ENCODE data around the gene PLCB2.

PLCB2 gene

GRCh38 chr15:40241269-40242212, 66.2 kb downstream of the PLCB2 start:
- no peak for DNase-seq
- no peak overlapping the region for H3K4me3 ChIP-seq (ENCODE audit: low read depth, low read length)
- H3K9me3 ChIP-seq (ENCODE audit: severe bottlenecking) = no peaks in the 10 kb centered on the region
- no peaks in the 10 kb centered on the region for H3K27me3 ChIP-seq (ENCODE audit: insufficient read depth, low read depth, severe bottlenecking)
- no peak overlapping the region for H3K27ac ChIP-seq
- H3K36me3 ChIP-seq = no peaks in the 10 kb centered on the region
- TF ChIP-seq CTCF (IDR thresholded peaks at IDR 0.05; ENCODE audit: low read depth, low read length) = no peak

- Histone ChIP-seq H3K36me3 (no peaks in the 10 kb centered on the region), H3K9me3 (ENCODE audit: severe bottlenecking) (no peaks in the 10 kb centered on the region), H3K27ac (no peak overlapping the region), H3K4me3 (ENCODE audit: low read depth, low read length) (no peak overlapping the region), H3K27me3 (ENCODE audit: insufficient read depth, low read depth, severe bottlenecking) (no peaks in the 10 kb centered on the region)
- no peak for TF ChIP-seq CTCF (IDR thresholded peaks at IDR 0.05; ENCODE audit: low read depth, low read length)
- no peak for DNase-seq
These were observed 67.0 kb downstream of the PLCB2 start for GRCh38 chr15:40240619-40241221.

- Histone ChIP-seq H3K27ac (no peak overlapping the region), H3K27me3 (ENCODE audit: insufficient read depth, low read depth, severe bottlenecking) (no peaks in the 10 kb centered on the region), H3K9me3 (ENCODE audit: severe bottlenecking) (no peaks in the 10 kb centered on the region), H3K36me3 (no peaks in the 10 kb centered on the region), H3K4me3 (ENCODE audit: low read depth, low read length) (no peak overlapping the region)
- DNase-seq = no peak
- TF ChIP-seq CTCF (IDR thresholded peaks at IDR 0.05; ENCODE audit: low read depth, low read length) = no peak
These were observed 67.8 kb downstream of the PLCB2 start for GRCh38 chr15:40239693-40240618.

GRCh38 chr15:40239404-40239692, 68.4 kb downstream of the PLCB2 start:
- DNase-seq = no peak
- H3K9me3 ChIP-seq (ENCODE audit: severe bottlenecking) = no peaks in the 10 kb centered on the region
- peak overlapping the region; percentile 26 for H3K4me3 ChIP-seq (ENCODE audit: low read depth, low read length)
- H3K27me3 ChIP-seq (ENCODE audit: insufficient read depth, low read depth, severe bottlenecking) = no peaks in the 10 kb centered on the region
- H3K36me3 ChIP-seq = no peaks in the 10 kb centered on the region
- peak overlapping the region; percentile 38 for H3K27ac ChIP-seq
- TF ChIP-seq CTCF (IDR thresholded peaks at IDR 0.05; ENCODE audit: low read depth, low read length) = no peak

GRCh38 chr15:40238532-40239403, 69.0 kb downstream of the PLCB2 start, which contains the start of gene PAK6:
PAK6 (plus strand) TSS chr15:40239063; CDS start chr15:40264786, 25,723 bp downstream.
- Histone ChIP-seq H3K27me3 (ENCODE audit: insufficient read depth, low read depth, severe bottlenecking) (no peaks in the 10 kb centered on the region), H3K36me3 (no peaks in the 10 kb centered on the region), H3K9me3 (ENCODE audit: severe bottlenecking) (no peaks in the 10 kb centered on the region), H3K4me3 (ENCODE audit: low read depth, low read length) (peak within 1 kb of the TSS; percentile 26), H3K27ac (peak within 1 kb of the TSS; percentile 38)
- DNase-seq = peak; percentile 41
- no peak for TF ChIP-seq CTCF (IDR thresholded peaks at IDR 0.05; ENCODE audit: low read depth, low read length)
